NB4 (cell line): ENCODE results near the gene TGFBR1.

Experiments
- MYC ChIP-seq: IDR thresholded peaks from 2 replicates; pipeline ENCODE4 v1.6.1; 2011; ENCODE audit warnings: low read depth, low read length
- POLR2A ChIP-seq: IDR thresholded peaks from 2 replicates; pipeline ENCODE4 v1.6.1; 2011; ENCODE audit warnings: mild to moderate bottlenecking; ENCODE audit not compliant: insufficient read length; ENCODE audit errors: extremely low read depth
- TF ChIP-seq, protein P1 (sequence below): IDR thresholded peaks from one replicate; pipeline ENCODE4 v1.5.1; 2012; ENCODE audit warnings: low read depth, low read length
- TF ChIP-seq, protein P2 (sequence below): IDR thresholded peaks from 2 replicates; pipeline ENCODE4 v1.6.1; 2011; ENCODE audit warnings: low read depth, low read length

DNA sequence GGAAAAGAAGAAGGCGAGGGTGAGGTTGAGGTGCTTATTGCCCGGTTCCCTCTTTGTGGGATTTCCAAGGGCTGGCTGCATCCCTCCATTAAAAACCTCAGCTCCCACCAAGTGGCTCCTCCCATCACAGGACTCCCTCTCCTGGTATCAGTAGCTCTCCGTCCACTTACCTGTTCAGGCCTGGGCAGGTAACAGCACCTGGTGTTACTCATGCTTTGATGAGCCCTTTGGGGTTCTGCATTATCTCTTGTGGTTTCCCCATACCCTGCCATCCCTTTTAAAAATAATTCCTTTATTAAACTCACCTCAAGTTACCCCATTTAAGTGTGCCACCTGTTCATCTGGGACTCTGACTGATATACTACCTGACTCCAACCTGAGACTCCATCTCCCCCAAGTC is 17.5 kb upstream of the TGFBR1 start:
- TF ChIP-seq, protein P1, sequence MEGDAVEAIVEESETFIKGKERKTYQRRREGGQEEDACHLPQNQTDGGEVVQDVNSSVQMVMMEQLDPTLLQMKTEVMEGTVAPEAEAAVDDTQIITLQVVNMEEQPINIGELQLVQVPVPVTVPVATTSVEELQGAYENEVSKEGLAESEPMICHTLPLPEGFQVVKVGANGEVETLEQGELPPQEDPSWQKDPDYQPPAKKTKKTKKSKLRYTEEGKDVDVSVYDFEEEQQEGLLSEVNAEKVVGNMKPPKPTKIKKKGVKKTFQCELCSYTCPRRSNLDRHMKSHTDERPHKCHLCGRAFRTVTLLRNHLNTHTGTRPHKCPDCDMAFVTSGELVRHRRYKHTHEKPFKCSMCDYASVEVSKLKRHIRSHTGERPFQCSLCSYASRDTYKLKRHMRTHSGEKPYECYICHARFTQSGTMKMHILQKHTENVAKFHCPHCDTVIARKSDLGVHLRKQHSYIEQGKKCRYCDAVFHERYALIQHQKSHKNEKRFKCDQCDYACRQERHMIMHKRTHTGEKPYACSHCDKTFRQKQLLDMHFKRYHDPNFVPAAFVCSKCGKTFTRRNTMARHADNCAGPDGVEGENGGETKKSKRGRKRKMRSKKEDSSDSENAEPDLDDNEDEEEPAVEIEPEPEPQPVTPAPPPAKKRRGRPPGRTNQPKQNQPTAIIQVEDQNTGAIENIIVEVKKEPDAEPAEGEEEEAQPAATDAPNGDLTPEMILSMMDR: no peak
- TF ChIP-seq, protein P2, sequence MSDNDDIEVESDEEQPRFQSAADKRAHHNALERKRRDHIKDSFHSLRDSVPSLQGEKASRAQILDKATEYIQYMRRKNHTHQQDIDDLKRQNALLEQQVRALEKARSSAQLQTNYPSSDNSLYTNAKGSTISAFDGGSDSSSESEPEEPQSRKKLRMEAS: no peak
- no peak for TF ChIP-seq POLR2A
- no peak for TF ChIP-seq MYC
